Adipocyte (in vitro differentiated cells): ENCODE data around the gene CLCN3.

Experiments used
- DNase-seq: peaks from one replicate; pipeline ENCODE4 v3.0.0-alpha.2; 2015; ENCODE audit warnings: low read depth
- H3K27me3 ChIP-seq: replicated peaks from 2 replicates; pipeline ENCODE4 v1.7.0; 2013; ENCODE audit warnings: mild to moderate bottlenecking, low read length, moderate library complexity; ENCODE audit not compliant: control insufficient read depth, insufficient read depth
- H3K36me3 ChIP-seq: 2 replicates; pipeline ENCODE4 v1.7.0; 2013; ENCODE audit warnings: low read length, mild to moderate bottlenecking, moderate library complexity; ENCODE audit not compliant: control insufficient read depth, insufficient read depth, severe bottlenecking
- H3K4me1 ChIP-seq: 2 replicates; pipeline ENCODE4 v1.7.0; 2013; ENCODE audit warnings: mild to moderate bottlenecking, low read length, moderate library complexity; ENCODE audit not compliant: control insufficient read depth, insufficient read depth
- H3K4me3 ChIP-seq: 2 replicates; pipeline ENCODE4 v1.7.0; 2013; ENCODE audit warnings: mild to moderate bottlenecking, low read length, moderate library complexity
- H3K9ac ChIP-seq: 2 replicates; pipeline ENCODE4 v1.7.0; 2013; ENCODE audit warnings: mild to moderate bottlenecking, low read length, moderate library complexity
- H3K9me3 ChIP-seq: 2 replicates; pipeline ENCODE4 v1.7.0; 2013; ENCODE audit warnings: mild to moderate bottlenecking, low read length, moderate library complexity; ENCODE audit not compliant: control insufficient read depth

The CLCN3 gene

DNA sequence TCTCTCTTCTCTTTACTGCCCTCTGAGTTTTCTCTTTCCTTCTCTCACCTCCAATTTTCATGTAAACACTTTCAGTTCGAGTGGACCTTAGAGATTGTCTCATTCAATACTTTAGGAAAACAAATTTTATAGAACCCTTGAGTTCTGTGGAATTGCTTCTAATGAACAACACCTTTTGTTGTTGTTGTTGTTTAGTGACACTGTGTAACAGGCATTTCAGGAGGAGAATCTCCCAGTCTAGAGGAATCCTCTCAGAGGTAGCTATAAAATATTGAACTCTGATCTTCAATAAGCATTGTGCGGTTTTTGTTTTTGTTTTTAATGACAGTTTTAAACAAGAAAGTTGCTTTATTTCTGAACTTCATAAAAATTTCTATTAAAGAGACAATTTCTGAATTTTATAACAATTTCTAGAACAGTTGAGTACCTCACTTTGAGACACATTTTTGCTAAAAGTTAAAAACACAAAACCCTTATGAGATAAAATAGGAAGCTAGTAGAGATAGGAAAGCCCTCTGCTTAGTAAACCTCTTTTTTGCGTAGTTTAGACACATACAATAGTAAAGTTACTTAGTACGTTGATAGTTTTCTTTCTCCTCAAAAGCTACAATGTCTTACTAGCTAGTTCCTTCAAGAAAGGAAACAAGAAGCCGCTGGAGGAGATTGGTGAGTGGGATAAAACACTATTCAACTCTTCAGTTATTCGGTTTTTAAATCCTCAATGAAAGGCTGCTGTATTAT lies 38.8 kb downstream of the CLCN3 start:
- no peaks in the 10 kb centered on the region for H3K27me3 ChIP-seq
- no peaks in the 10 kb centered on the region for H3K36me3 ChIP-seq
- peaks cover 25% of the 10 kb centered on the region for H3K4me1 ChIP-seq
- peak; percentile 30 for DNase-seq
- peak overlapping the region; percentile 91 for H3K4me3 ChIP-seq
- H3K9me3 ChIP-seq, result no peaks in the 10 kb centered on the region
- peak overlapping the region; percentile 87 for H3K9ac ChIP-seq

DNA sequence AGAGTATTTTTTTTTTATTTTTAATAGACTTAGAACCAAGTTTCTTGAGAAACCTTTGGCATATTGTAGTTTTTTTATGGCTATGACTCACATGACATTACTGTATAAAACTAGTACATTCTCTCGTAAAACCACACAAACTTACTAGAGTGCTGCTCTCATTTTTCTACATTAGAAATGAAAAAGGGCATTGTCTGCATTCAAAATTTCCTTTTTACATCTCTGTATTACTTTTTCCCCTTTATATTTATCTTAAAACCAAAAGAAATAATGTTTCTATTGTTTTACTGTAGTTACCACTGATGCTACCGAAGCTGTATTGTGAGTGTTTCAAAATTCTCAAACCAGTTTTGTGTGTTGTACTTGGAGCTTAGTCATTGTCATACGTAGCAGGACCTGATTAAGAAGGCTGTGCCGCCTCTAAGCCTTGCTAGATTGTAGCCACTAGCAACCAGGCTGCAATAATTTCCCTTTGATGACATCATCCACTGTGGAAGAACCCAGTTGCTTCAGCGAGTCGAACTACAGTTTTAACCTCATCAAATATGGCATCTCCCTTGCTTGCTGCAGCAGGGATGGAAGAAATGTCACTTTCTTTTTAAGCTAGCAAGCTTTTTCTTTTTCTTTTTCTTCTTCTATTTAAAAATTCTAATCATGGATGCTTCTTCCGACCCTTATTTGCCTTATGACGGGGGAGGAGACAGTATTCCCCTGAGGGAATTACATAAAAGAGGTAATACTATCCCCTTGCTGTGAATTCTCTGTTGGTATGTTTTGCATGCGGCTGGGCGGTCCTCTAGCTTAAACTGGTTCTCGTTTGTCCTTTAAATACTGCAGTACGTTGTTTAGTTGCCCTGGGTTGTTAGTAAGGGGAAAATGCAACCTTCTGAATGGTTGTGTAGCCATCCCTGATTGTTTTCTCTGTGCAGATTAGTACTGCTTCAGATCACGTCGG lies 39.6 kb downstream of the CLCN3 start:
- peak; percentile 99 for DNase-seq

DNA sequence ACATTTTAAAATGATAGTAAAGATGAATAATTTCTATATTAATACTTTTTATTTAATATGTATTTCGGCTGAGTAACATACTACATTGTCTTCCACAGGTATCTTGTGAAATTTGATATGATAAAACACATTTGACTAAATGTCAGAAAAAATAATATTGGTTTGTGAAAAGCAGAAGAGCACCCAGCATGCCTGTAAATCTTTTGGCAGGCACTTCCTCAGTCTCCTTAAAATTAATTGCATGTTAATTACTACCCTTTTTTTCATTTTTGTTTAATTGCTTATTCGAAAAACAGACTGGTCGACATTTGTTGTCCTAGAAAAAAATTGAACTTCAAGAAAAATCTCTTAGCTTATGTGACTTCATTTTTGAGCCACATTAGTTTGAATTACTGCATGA lies 40.6 kb downstream of the CLCN3 start:
- Histone ChIP-seq H3K36me3 (no peaks in the 10 kb centered on the region), H3K4me1 (peaks cover 25% of the 10 kb centered on the region), H3K9me3 (no peaks in the 10 kb centered on the region), H3K27me3 (no peaks in the 10 kb centered on the region), H3K4me3 (peak overlapping the region; percentile 91), H3K9ac (peak overlapping the region; percentile 87)
- no peak for DNase-seq

More for the DNA sequence above, 39.6 kb downstream of the CLCN3 start:
- H3K9me3 ChIP-seq, result no peaks in the 10 kb centered on the region
- peak overlapping the region; percentile 91 for H3K4me3 ChIP-seq
- H3K27me3 ChIP-seq, result no peaks in the 10 kb centered on the region
- H3K4me1 ChIP-seq, result peaks cover 25% of the 10 kb centered on the region
- H3K9ac ChIP-seq, result peak overlapping the region; percentile 87
- no peaks in the 10 kb centered on the region for H3K36me3 ChIP-seq

DNA sequence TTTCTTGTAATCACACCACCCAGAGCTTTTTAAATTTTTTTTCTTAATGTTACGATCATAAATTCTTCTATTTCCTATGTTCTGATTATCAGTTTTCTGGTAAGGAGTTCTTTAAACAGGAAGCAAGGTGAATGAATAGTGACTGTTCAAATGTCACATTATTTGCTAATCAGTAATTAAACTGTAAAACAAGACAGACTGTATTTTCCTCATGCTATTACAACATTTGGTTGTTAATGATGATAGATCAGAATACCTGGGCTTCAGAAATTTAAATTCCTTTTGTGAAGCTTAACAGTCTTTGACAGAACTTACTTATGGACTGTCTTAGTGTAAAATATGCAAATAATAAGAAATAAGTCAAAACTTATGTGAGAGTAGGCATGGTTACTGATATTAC lies 41.4 kb downstream of the CLCN3 start:
- H3K4me3 ChIP-seq, result no peak overlapping the region
- no peaks in the 10 kb centered on the region for H3K27me3 ChIP-seq
- H3K4me1 ChIP-seq, result peaks cover 25% of the 10 kb centered on the region

DNA sequence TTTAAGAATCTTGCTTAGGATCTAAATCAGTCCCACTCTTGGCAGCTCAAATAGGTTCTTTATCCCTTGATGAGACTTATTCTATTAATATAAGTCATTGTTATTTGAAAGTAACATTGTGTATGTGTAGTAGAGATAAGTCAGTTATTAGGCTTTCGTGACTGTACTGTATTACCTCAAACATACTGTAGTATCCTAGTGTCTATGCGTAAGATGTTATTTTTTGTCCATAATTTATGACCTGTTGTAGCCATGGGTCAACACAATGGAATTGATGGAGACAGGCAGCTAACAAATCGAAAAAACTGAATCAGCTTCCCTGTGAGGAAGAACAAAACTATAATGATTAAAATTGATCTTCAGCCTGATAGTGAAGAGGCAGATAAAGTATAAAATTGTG lies 41.8 kb downstream of the CLCN3 start:
- Histone ChIP-seq H3K4me1 (peaks cover 25% of the 10 kb centered on the region), H3K9ac (no peak overlapping the region), H3K4me3 (no peak overlapping the region), H3K36me3 (no peaks in the 10 kb centered on the region), H3K9me3 (no peaks in the 10 kb centered on the region), H3K27me3 (no peaks in the 10 kb centered on the region)
- no peak for DNase-seq

More for the DNA sequence above, 41.4 kb downstream of the CLCN3 start:
- H3K9me3 ChIP-seq, result no peaks in the 10 kb centered on the region
- H3K36me3 ChIP-seq, result no peaks in the 10 kb centered on the region
- no peak for DNase-seq
- H3K9ac ChIP-seq, result no peak overlapping the region

DNA sequence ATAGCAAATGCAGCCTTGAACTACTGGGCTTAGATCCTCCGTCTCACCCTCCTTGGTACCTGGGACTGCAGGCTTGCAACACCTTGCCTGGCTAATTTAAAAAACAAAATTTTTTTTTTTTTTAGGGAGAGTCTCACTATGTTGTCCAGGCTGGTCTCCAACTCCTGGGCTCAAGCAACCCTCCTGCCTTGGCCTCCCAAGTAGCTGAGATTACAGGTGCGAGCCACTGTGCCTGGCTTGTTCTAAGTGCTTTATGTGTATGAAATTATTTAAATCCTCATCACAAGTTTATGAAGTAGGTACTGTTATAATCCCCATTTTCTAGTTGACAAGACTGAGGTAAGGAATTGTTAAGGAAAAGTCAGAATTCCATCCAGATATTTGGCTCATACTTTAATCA lies 43.0 kb downstream of the CLCN3 start:
- DNase-seq, result no peak
- Histone ChIP-seq H3K36me3 (no peaks in the 10 kb centered on the region), H3K9me3 (no peaks in the 10 kb centered on the region), H3K4me1 (peaks cover 25% of the 10 kb centered on the region), H3K9ac (no peak overlapping the region), H3K27me3 (no peaks in the 10 kb centered on the region), H3K4me3 (no peak overlapping the region)

DNA sequence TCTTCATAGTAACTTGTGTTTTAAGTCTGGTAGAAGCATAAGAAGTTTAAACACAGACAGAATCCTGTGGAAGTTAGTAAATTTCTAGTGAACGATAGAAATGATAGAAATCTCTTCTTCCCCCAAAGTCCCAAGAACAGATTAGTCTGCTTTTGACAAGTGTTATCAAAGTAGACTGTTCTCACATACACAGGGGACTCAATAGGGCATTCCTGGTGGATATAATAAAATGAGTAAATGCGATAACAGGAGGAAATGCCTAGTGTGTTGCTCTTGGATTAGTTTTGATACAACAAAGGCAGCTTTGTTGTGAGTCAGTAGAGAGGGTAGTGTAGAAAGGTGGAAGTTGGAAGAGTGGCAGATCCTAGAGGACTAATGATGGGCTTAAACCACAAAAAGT lies 43.5 kb downstream of the CLCN3 start:
- H3K4me1 ChIP-seq, result peaks cover 21% of the 10 kb centered on the region
- no peak for DNase-seq
- no peaks in the 10 kb centered on the region for H3K9me3 ChIP-seq
- no peaks in the 10 kb centered on the region for H3K36me3 ChIP-seq
- no peak overlapping the region for H3K9ac ChIP-seq
- H3K27me3 ChIP-seq, result no peaks in the 10 kb centered on the region
- no peak overlapping the region for H3K4me3 ChIP-seq

DNA sequence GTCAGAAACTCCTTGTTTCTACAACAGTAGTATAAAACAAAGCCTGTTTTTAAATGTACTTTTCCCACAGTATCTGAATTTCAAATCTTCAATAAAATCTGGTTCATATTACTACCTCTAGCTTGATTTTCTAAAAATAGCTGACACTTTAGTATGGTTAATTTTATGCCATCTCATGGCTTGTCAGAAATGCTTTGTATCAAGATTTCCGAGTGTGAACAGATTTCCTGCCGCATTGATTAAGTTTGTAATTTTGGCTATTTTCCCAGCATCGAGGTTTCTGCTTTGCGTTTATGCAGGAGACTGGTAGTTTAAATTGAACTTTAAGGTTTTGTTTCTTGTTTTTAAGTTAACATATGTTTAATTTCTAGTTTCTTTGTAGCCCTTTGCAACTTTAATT lies 44.2 kb downstream of the CLCN3 start:
- Histone ChIP-seq H3K9me3 (no peaks in the 10 kb centered on the region), H3K4me3 (no peak overlapping the region), H3K27me3 (no peaks in the 10 kb centered on the region), H3K4me1 (peaks cover 14% of the 10 kb centered on the region), H3K36me3 (no peaks in the 10 kb centered on the region), H3K9ac (no peak overlapping the region)
- DNase-seq, result peak; percentile 72

DNA sequence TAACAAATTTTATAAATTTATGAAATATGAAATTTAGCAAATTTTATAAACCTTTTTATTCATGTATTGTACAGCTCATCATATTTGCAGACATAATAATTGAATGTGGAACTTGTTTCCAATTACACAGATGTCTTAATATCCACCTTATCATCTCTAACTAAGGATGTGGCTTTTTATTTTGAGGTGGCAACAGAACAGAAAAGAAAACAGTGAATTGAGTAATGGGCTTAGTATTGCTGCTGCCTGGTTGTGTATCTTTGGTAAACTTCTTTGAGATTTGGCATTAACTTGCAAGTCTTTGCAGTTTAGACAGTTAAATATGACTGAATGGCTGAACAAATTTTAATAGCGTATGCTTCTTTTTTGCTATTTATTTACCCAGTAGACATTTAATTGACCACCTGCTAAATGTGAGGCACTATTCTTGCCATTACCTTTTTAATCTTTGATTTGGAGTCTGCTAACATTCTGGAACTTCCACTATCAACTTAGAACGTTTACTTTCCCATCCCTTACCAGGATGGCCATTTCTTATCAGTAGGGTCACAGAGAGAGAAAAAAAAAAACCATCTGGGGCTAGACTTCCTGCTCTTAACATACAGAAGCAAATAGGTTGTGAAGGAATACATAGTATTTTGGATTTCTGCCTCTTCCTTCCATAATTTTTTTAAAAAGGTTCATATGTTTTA lies 44.8 kb downstream of the CLCN3 start:
- Histone ChIP-seq H3K9ac (no peak overlapping the region), H3K4me1 (peaks cover 14% of the 10 kb centered on the region), H3K27me3 (no peaks in the 10 kb centered on the region), H3K9me3 (no peaks in the 10 kb centered on the region), H3K4me3 (no peak overlapping the region), H3K36me3 (no peaks in the 10 kb centered on the region)
- DNase-seq, result no peak

DNA sequence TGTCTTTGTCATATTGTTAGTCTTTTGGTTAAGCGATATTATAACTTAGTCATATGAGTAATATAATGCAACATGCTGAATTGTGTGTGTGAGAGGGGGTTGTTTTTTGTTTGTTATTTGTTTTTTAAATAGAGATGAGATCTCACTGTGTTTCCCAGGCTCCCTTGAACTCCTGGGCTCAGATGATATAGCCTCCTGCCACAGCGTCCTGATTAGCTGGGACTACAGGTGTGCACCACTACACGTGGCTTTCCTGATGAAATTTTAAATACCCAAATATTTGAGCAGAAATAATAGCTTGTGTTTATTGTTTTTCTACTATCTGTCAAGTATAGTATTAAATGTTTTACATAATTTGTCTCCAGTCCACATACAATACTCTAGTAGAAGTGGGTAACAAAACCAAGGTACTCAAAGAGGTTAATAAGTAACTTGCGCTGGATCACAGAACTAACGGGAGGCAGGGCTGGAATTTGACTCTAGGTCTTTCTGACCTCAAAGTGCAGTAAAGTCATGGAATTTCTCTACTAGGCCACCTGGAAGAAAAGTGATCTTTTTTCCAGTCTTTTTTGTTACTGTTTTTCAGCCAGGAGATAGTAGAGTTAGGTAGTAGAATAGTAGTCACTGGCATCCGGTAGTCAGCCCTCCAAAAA lies 47.8 kb downstream of the CLCN3 start:
- Histone ChIP-seq H3K4me1 (peaks cover 6% of the 10 kb centered on the region), H3K9ac (no peak overlapping the region), H3K36me3 (no peaks in the 10 kb centered on the region), H3K4me3 (no peak overlapping the region), H3K27me3 (no peaks in the 10 kb centered on the region), H3K9me3 (no peaks in the 10 kb centered on the region)
- no peak for DNase-seq
